Stomach smooth muscle (tissue), 2 donors: ENCODE measurements around the gene ELP2.

Experiments used
- H3K27ac ChIP-seq: one replicate; pipeline ENCODE4 v1.7.0; 2013; ENCODE audit warnings: mild to moderate bottlenecking, low read length, inconsistent platforms
- H3K27me3 ChIP-seq, 2 donors: one replicate each; pipeline ENCODE4 v1.7.0; 2013; ENCODE audit warnings: low read length in 2 of 2; ENCODE audit not compliant: insufficient read depth in 2 of 2, control insufficient read depth in 1 of 2
- H3K36me3 ChIP-seq, 2 donors: one replicate each; pipeline ENCODE4 v1.7.0; 2013; ENCODE audit warnings: low read length in 2 of 2; ENCODE audit not compliant: control insufficient read depth in 2 of 2, insufficient read depth in 2 of 2
- H3K4me1 ChIP-seq: one replicate; pipeline ENCODE4 v1.7.0; 2013; ENCODE audit warnings: low read length; ENCODE audit not compliant: control insufficient read depth, insufficient read depth
- H3K4me3 ChIP-seq, 2 donors: one replicate each; pipeline ENCODE4 v1.7.0; 2013; ENCODE audit warnings: low read length in 2 of 2
- H3K9ac ChIP-seq, 2 donors: one replicate each; pipeline ENCODE4 v1.7.0; 2013; ENCODE audit warnings: low read length in 2 of 2, mild to moderate bottlenecking in 1 of 2
- H3K9me3 ChIP-seq, 2 donors: one replicate each; pipeline ENCODE4 v1.7.0; 2013; ENCODE audit warnings: low read length in 2 of 2; ENCODE audit not compliant: control insufficient read depth in 2 of 2
- donor health status: healthy.
- donor health status: Pancreatic carcinoma.

The ELP2 gene

DNA sequence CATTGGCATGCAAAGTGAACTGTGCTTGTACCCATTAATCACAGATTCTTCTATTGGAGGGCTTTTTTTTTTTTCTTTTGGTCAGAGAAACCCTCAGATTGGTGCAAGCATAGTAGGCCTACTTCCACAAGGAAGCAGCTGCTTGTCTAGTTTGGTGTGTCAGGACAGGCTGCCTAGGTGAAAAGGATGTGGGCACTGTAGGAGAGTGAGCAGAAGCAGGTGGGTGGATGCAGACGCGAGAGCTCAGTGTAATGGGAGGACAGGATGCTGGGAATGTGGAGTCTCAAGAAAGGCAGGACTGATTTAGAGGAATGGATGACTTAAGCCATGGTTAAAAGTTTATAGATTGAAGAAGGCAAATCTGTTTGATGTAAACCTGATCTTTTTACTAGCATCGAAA is 3.1 kb downstream of the ELP2 start:
- no peak overlapping the region for H3K9ac ChIP-seq
- peaks cover 23% of the 10 kb centered on the region for H3K4me1 ChIP-seq
- peaks cover 0 to 10% of the 10 kb centered on the region in 2 donors for H3K36me3 ChIP-seq
- no peaks in the 10 kb centered on the region for H3K27me3 ChIP-seq
- H3K27ac ChIP-seq = no peak overlapping the region
- no peak overlapping the region for H3K4me3 ChIP-seq
- H3K9me3 ChIP-seq = no peaks in the 10 kb centered on the region

DNA sequence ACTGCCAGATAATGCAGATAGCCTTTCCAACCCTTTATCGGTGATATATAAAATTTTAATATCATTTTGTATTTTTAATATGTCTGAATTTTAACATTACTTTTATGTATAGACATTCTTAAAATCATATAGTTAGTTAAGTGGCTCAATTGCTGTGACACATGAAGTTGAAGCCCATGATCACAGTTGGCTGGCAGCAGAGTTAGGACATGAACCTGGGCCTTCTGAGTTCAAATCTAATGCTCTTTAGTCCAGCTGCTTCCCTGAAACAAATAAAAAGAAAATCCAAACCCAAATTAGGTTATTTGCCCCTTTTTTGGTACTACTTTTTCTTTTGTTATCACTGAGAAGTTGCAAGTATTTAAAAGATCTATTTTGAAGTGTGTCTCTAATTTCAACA is 5.6 kb downstream of the ELP2 start:
- Histone ChIP-seq H3K4me1 (peaks cover 16% of the 10 kb centered on the region), H3K9me3 (no peaks in the 10 kb centered on the region), H3K36me3 (peaks cover 5 to 21% of the 10 kb centered on the region in 2 donors), H3K27me3 (no peaks in the 10 kb centered on the region), H3K4me3 (no peak overlapping the region), H3K27ac (no peak overlapping the region), H3K9ac (no peak overlapping the region)

DNA sequence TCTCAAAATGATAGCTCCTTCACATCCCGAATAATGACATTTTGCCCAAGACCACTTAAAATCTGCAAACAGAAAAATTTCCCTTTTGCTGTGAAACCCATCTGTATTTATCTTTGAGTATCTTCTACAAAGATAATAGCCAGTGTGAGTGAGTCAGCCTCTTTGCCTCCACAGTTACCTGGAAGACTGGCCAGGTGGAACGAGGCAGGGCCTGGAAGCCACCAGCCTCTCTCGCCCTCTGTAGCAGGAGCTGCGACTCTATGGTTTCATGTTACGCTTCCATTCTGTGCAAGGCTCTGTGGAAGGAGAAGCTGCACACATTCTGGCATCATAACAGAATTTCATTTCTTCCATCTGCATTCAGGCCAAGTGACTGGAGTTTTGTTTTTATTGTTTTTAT is 9.5 kb downstream of the ELP2 start:
- no peaks in the 10 kb centered on the region for H3K27me3 ChIP-seq
- H3K9me3 ChIP-seq = no peaks in the 10 kb centered on the region
- no peak overlapping the region for H3K27ac ChIP-seq
- H3K4me1 ChIP-seq = no peaks in the 10 kb centered on the region
- no peak overlapping the region for H3K4me3 ChIP-seq
- H3K36me3 ChIP-seq = peaks cover 11 to 32% of the 10 kb centered on the region in 2 donors
- no peak overlapping the region for H3K9ac ChIP-seq

DNA sequence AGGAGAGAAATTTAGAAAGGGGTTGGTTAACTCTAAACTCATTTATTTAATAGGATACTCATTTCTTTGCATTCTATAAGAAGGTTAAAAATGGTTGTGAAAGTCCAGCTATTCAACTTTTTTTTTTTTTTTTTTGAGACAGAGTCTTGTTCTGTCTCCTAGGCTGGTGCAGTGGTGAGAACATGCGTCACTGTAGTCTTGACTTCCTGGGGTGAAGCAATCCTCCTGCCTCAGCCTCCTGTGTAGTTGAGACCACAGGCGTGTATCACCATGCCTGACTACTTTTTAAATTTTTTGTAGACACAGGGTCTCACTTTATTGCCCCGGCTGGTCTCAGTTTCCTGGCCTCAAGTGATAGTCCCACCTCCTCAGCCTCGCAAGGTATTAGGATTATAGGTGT is 11.9 kb downstream of the ELP2 start:
- no peaks in the 10 kb centered on the region for H3K27me3 ChIP-seq
- H3K9ac ChIP-seq = no peak overlapping the region
- no peak overlapping the region for H3K27ac ChIP-seq
- no peaks in the 10 kb centered on the region for H3K4me1 ChIP-seq
- peaks cover 29 to 51% of the 10 kb centered on the region in 2 donors for H3K36me3 ChIP-seq
- no peak overlapping the region for H3K4me3 ChIP-seq
- H3K9me3 ChIP-seq = no peaks in the 10 kb centered on the region

DNA sequence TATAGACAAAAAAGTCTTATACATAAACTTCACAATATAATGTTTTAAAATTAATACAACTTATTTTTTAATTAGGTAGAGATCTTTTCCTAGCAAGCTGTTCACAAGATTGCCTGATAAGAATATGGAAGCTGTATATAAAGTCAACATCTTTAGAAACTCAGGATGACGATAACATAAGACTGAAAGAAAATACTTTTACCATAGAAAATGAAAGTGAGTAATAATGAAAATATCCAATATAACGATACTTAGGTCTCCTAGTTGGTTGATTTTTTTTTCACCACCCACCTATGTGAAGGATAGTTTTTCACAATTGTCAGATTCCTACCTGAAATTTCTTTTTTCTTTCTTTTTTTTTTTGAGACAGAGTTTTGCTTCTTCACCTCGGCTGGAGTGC is 13.1 kb downstream of the ELP2 start:
- H3K9me3 ChIP-seq = no peaks in the 10 kb centered on the region
- H3K4me1 ChIP-seq = no peaks in the 10 kb centered on the region
- no peaks in the 10 kb centered on the region for H3K27me3 ChIP-seq
- H3K27ac ChIP-seq = no peak overlapping the region
- H3K4me3 ChIP-seq = no peak overlapping the region
- H3K36me3 ChIP-seq = peaks cover 35 to 44% of the 10 kb centered on the region in 2 donors
- H3K9ac ChIP-seq = no peak overlapping the region

DNA sequence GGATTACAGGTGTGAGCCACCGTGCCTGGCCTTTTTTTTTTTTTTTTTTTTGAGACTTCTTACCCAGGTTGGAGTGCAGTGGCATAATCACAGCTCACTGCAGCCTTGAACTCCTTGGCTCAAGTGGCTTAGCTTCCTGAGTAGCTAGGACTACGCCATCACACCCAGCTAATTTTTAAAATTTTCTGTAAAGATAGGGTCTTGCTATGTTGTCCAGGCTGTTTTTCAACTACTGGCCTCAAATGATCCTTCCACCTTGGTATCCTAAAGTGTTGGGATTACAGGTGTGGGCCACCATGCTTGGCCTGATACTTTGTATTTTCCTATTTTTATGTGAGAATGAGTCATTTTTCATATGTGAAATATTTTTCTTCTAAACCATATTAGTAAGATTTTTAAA is 13.7 kb downstream of the ELP2 start:
- Histone ChIP-seq H3K9ac (no peak overlapping the region), H3K4me3 (no peak overlapping the region), H3K36me3 (peaks cover 33 to 39% of the 10 kb centered on the region in 2 donors), H3K4me1 (no peaks in the 10 kb centered on the region), H3K27me3 (no peaks in the 10 kb centered on the region), H3K9me3 (no peaks in the 10 kb centered on the region), H3K27ac (no peak overlapping the region)

DNA sequence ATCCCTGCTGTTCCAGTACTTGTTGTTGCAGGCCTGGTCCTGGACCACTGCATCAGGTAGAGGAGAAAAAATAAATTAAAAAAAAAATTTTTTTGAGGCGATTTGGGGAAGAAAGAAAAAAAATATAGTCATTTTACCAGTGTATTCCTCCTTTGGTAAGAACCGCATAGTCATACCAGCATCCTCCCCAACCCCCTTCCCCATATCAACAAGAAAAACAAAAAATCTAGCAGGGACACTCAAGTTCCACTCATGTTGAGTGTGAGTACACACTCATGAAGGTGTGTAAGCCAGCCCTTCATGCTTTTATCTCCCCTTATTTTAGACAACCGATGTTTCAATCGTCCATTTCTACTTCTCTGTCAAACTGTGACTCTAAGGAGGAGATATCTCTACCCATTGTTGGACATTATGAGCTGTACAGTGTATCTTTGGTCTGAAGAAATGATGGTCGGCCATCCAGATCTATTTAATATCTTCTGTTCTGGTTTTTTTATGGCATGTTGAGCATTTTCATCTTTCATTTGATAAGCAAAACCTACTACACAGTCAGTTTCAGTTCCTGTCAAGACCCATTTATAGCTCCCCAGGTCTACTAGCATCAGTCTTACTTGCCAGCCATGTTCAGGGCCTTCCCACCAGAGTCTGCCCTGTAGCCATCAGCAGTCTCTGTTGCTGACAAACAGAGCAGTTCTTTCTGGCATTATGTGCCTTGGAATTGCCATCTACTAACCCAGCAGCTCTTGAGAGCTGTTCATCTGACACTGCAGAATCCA is 20.0 kb downstream of the ELP2 start:
- H3K4me3 ChIP-seq = no peak overlapping the region
- no peaks in the 10 kb centered on the region for H3K9me3 ChIP-seq
- H3K27ac ChIP-seq = no peak overlapping the region
- H3K4me1 ChIP-seq = no peaks in the 10 kb centered on the region
- no peaks in the 10 kb centered on the region for H3K27me3 ChIP-seq
- H3K36me3 ChIP-seq = peaks cover 53 to 54% of the 10 kb centered on the region in 2 donors
- no peak overlapping the region for H3K9ac ChIP-seq

DNA sequence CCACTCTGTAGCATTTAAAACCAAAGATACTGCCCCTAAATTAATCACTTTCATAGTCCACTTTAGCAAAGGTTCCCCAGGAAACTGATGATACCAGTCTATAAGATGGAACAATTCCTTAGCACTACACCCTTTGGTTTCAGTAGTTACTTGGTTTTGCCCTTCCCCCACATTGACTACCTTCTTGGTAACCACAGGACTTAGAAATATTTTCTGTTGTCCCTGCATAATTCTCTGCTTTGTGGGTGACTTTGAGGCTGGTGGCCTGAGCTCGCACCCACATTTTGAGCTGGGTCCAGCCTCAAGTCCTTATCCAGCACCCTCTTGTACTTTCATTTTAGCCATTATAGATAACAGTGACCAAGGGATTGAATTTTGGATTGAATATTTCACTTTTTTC is 23.1 kb downstream of the ELP2 start:
- Histone ChIP-seq H3K9ac (no peak overlapping the region), H3K9me3 (no peaks in the 10 kb centered on the region), H3K4me3 (no peak overlapping the region), H3K4me1 (no peaks in the 10 kb centered on the region), H3K27me3 (no peaks in the 10 kb centered on the region), H3K27ac (no peak overlapping the region), H3K36me3 (peaks cover 41 to 43% of the 10 kb centered on the region in 2 donors)

DNA sequence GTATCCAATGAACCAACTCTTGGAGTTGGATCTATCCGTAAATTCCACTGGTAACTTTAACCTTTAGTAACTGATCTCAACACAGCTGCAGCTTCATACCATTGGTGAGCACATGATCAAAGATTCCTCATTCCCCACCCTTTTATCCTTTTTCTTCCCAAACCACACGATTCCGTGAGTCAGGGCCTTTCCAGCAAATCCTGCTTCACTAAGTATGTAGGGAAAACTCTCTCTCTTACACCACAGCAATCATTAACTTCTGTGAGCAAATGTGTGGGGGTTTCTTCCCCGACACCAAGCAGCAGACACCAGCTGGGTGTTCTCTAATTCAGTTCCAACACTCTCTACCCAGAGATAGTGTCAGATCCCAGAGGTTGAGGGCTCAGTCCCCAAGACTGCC is 23.5 kb downstream of the ELP2 start:
- Histone ChIP-seq H3K36me3 (peaks cover 43% of the 10 kb centered on the region in 2 donors), H3K9ac (no peak overlapping the region), H3K27ac (no peak overlapping the region)

DNA sequence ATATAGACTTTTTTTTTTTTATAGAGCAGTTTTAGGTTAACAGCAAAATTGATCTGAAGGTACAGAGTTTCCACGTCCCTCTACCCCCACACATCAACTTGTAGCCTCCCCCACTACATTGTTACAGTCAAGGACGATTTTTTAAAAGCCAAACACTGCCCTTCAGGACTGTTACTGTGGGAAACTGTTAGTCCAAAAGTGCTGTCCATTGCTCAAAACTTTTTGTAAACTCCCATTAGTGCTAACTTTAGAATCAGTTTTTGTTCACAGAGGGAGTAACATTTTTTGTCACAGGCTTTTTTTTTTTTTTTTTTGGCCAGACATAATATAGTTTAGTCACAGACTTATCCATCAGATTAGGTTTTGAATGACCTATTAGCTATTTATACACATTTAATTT is 24.1 kb downstream of the ELP2 start:
- no peak overlapping the region for H3K9ac ChIP-seq
- H3K27me3 ChIP-seq = no peaks in the 10 kb centered on the region
- peaks cover 40 to 41% of the 10 kb centered on the region in 2 donors for H3K36me3 ChIP-seq
- no peak overlapping the region for H3K4me3 ChIP-seq
- no peaks in the 10 kb centered on the region for H3K4me1 ChIP-seq
- no peaks in the 10 kb centered on the region for H3K9me3 ChIP-seq
- no peak overlapping the region for H3K27ac ChIP-seq

More for the DNA sequence above, 23.5 kb downstream of the ELP2 start:
- Histone ChIP-seq H3K9me3 (no peaks in the 10 kb centered on the region), H3K4me1 (no peaks in the 10 kb centered on the region), H3K27me3 (no peaks in the 10 kb centered on the region), H3K4me3 (no peak overlapping the region)
